GM10266 (cell line): Measurements from ENCODE around the gene ENTPD8.

Experiments used
- DNase-seq: peaks from one replicate; pipeline ENCODE4 v3.0.0; 2012; ENCODE audit errors: extremely low spot score
- CTCF ChIP-seq: IDR thresholded peaks from 2 replicates; pipeline ENCODE4 v1.5.1; 2012; ENCODE audit warnings: mild to moderate bottlenecking, low read depth; ENCODE audit not compliant: control insufficient read depth, insufficient read depth; ENCODE audit errors: missing control alignments

The ENTPD8 gene

DNA sequence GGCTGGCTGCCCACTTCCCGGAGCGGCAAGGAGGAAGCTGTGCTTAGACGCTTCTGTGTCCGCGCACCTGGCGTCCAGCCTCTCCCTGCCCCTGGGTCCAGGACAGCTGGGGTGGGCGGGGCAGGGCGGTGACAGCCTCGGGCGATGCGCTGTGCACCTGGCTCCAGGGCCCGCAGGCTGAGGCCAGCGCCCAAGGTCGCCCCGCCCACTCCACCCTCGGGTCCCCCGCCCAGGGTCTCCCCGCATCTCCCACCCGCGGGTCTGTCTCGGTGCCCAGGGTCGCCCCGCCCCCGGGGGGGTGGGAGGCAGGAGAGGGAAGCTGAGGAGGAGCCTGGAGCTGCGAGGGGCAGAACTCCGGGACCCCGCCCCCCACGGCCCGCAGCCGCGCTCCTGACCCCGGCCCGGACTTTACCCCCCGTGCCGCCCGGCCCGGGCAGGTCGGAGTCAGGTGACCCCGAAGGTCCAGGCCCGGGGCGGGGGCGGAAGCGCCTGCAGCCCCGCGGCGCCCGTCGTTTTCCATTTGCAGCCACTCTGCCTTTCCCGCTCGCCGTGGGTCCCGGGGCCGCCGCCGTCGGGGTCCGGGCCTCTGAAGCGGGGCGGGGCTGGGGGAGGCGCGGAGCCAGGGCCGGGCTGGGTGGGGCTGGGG lies at the start of gene ENTPD8:
Gene ENTPD8 (minus strand): TSS at position 69 of the 646 bp plus-strand sequence. CDS start 3,072 bp downstream, outside the sequence.
- no peak for TF ChIP-seq CTCF
- DNase-seq: no peak

GRCh38 chr9:137490532-137491186 lies 49.5 kb upstream of the ENTPD8 start:
- no peak for DNase-seq
- no peak for TF ChIP-seq CTCF

DNA sequence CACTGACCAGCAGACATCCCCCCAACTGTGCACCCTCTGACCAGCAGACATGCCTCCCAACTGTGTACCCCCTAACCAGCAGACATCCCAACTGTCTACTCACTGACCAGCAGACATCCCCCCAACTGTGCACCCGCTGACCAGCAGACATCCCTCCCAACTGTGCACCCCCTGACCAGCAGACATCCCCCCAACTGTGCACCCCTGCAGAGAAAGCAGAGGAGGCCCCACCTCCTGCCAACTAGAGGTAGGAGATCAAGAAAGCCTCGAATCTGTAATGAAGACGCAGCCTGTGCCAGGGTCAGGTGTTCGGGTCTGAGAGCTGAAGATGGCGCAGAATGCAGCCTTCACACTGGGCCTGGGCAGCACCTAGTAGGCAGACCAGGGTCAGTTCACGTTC lies 47.7 kb upstream of the ENTPD8 start:
- DNase-seq: no peak
- no peak for TF ChIP-seq CTCF

DNA sequence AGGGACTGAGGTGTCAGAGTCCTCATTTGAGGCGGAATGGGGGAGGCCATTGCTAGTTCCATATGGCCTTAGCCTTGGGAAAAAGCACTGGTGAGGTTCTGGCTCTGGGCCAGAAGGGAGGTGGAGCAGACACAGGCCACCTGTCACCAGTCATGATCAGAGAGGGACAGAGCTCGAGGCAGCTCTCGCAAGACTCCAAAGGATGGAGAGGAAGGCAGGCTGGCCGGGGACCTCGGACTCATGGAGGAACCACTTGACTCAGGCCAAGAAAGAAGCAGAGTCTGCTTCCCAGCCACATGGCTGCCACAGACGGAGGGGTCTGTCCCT lies 47.1 kb upstream of the ENTPD8 start:
- no peak for TF ChIP-seq CTCF
- DNase-seq: no peak

DNA sequence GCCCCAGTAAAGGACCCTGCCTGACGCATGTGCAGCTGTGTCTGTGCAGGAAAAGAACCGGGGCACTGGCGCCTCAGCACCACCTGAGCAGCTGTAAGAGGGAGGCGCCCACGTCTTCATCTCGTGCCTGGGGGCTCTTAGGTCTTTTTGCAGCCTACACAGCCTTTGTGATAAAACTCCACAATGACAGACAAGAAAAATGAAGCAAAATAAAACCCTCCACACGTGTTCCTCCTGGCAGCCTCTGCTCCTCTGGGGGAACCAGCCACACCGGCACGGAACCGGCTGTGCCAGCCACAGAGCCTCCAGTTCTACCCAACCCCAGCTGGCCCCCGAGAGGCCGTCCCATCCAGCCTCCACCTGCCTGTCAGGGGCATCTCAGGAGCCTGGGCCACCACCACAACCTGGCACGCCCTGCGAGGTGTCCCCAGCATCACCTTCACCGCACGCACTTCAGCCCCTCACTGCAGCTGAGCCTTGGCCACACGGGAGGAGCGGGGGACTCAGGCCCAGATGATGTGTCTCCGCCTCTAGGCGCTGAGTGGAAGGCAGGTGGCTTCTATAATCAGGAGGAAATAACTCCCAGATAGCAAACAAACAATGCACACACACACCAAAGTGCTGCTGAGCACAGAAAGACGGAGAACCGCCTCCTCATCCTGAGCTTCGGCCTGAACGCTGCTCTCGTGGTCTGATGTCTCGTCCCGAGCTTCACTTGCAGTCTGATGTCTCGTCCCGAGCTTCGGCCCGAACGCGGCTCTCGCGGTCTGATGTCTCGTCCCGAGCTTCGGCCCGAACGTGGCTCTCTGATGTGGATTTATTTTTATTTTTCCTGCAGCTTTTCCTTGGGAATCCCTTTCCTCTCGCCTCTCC lies 46.5 kb upstream of the ENTPD8 start:
- no peak for TF ChIP-seq CTCF
- DNase-seq: no peak

DNA sequence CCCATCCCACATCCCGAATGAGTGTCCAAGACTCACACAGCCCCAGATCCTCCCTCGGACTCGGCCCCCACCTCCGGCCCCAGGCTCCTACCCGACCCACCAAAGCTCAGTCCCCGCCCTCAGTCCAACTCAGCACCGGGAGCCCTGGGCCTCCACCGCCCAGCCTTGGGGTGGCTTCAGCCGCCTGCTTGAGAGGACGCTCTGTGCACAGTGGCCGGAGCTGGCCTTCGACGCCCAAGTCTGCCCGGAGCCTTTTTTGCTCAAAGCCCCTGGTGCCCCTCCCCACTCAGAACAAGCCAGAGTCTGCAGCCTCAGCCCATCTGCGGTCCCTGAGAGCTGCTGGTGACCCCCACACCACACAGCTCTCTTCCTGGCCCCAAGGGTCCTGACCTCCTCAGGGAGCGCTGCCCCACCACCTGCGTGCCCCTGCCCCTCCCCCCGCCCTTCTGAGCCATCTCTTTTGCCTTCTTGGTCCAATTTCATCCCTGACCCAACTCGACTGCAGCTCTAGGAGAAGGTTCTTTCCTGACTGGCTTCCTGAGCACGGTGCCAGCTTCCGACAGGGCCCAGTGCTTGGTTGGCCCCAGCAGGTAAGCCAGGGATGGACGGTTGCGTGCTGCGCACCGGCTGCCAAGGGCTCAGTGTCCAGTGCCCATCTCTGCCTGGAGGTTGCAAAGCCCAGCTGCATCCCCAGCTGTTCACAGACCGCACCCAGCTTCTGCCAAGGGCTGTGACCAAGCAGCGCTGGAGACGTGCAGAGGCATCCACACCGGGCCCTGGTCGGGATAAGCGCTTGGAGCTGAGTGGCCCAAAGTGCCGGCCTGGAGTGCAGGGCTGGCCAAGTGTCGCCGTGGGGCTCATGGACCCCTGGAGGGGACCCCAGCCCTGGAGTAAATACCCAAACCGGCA lies 45.6 kb upstream of the ENTPD8 start:
- DNase-seq: no peak
- TF ChIP-seq CTCF: no peak
